SH-SY5Y (cell line): ENCODE results near the gene DNAJB5.

Source experiments
- GATA2 ChIP-seq: IDR thresholded peaks from 2 replicates; pipeline ENCODE4 v1.6.1; 2011; ENCODE audit warnings: mild to moderate bottlenecking, low read depth, low read length
- GATA3 ChIP-seq: IDR thresholded peaks from 2 replicates; pipeline ENCODE4 v1.6.1; 2011; ENCODE audit warnings: low read depth, mild to moderate bottlenecking, low read length, moderate library complexity

DNA sequence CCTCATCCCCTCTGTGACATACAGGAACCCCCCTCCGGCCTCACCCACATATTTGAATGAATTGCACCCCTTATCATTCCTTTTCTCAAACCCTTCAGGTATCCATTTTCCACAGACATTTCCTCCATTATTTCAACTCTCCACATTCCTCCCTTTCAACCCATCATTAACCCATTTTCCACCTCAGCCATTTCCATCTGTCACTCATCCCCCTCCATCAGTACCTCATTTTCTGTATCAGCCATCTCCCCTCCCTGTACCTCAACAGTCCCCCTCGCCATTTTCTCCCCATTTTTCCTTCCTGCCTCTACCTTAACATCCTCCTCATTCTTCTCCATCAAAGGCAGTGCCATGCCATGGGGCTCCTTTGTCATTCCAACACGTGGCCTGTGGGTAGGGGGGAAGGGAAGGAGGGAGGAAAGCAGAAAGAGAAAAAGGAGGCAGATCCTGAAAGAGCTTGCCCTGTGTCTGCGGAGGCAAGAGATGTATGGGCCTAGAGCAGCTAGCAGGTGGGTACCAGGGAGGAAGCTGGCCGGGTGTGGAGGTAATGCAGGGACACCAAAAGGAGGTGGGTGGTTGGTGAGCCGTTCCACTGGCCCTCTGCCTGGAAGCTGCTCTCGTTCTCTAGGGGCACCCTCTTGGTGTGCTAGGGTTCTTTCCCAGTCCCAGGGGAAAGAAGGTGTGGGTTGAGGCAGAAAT lies 1.5 kb downstream of the DNAJB5 start:
- no peak for TF ChIP-seq GATA2
- no peak for TF ChIP-seq GATA3
